ENCODE results near the gene CAPN14. TPM values are rescaled to one million over a fixed set of nuclear protein-coding genes. Genes with fewer than 3 reads are reported as not detected.

The CAPN14 gene
- total RNA-seq, 1 donor from 2014 or later: 0.13 TPM

GRCh38 chr2:31243053-31243452 is 25.7 kb upstream of the CAPN14 start:
- Mint-ChIP-seq H3K9me3 (ENCODE audit: unreplicated experiment) (no peaks in the 10 kb centered on the region), H3K27ac (ENCODE audit: unreplicated experiment) (no peak overlapping the region), H3K4me1 (ENCODE audit: unreplicated experiment) (no peaks in the 10 kb centered on the region), H3K27me3 (ENCODE audit: unreplicated experiment) (no peaks in the 10 kb centered on the region), H3K36me3 (ENCODE audit: low read depth, unreplicated experiment) (peaks cover 8% of the 10 kb centered on the region), H3K4me3 (ENCODE audit: unreplicated experiment) (no peak overlapping the region)
- DNase-seq (ENCODE audit: low spot score): no peak
- TF ChIP-seq CTCF (IDR thresholded peaks at IDR 0.05; ENCODE audit: unreplicated experiment): no peak

GRCh38 chr2:31241625-31242270 is 24.4 kb upstream of the CAPN14 start:
- Mint-ChIP-seq H3K4me3 (ENCODE audit: unreplicated experiment) (no peak overlapping the region), H3K4me1 (ENCODE audit: unreplicated experiment) (no peaks in the 10 kb centered on the region), H3K9me3 (ENCODE audit: unreplicated experiment) (no peaks in the 10 kb centered on the region), H3K36me3 (ENCODE audit: low read depth, unreplicated experiment) (peaks cover 5% of the 10 kb centered on the region), H3K27me3 (ENCODE audit: unreplicated experiment) (no peaks in the 10 kb centered on the region), H3K27ac (ENCODE audit: unreplicated experiment) (no peak overlapping the region)
- DNase-seq (ENCODE audit: low spot score): no peak
- no peak for TF ChIP-seq CTCF (IDR thresholded peaks at IDR 0.05; ENCODE audit: unreplicated experiment)

GRCh38 chr2:31240381-31241365 is 23.4 kb upstream of the CAPN14 start:
- Mint-ChIP-seq H3K4me1 (ENCODE audit: unreplicated experiment) (no peaks in the 10 kb centered on the region), H3K36me3 (ENCODE audit: low read depth, unreplicated experiment) (no peaks in the 10 kb centered on the region), H3K9me3 (ENCODE audit: unreplicated experiment) (no peaks in the 10 kb centered on the region), H3K4me3 (ENCODE audit: unreplicated experiment) (no peak overlapping the region), H3K27ac (ENCODE audit: unreplicated experiment) (no peak overlapping the region), H3K27me3 (ENCODE audit: unreplicated experiment) (no peaks in the 10 kb centered on the region)
- TF ChIP-seq CTCF (IDR thresholded peaks at IDR 0.05; ENCODE audit: unreplicated experiment): no peak
- no peak for DNase-seq (ENCODE audit: low spot score)

GRCh38 chr2:31239593-31240177 is 22.4 kb upstream of the CAPN14 start:
- no peak overlapping the region for H3K27ac Mint-ChIP-seq (ENCODE audit: unreplicated experiment)
- H3K9me3 Mint-ChIP-seq (ENCODE audit: unreplicated experiment): no peaks in the 10 kb centered on the region
- no peaks in the 10 kb centered on the region for H3K36me3 Mint-ChIP-seq (ENCODE audit: low read depth, unreplicated experiment)
- peaks cover 4% of the 10 kb centered on the region for H3K27me3 Mint-ChIP-seq (ENCODE audit: unreplicated experiment)
- no peak for DNase-seq (ENCODE audit: low spot score)
- no peak overlapping the region for H3K4me3 Mint-ChIP-seq (ENCODE audit: unreplicated experiment)
- no peak for TF ChIP-seq CTCF (IDR thresholded peaks at IDR 0.05; ENCODE audit: unreplicated experiment)
- no peaks in the 10 kb centered on the region for H3K4me1 Mint-ChIP-seq (ENCODE audit: unreplicated experiment)
